GM19351 (cell line): Measurements from ENCODE around the gene SPTSSB.

Source experiments
- ATAC-seq: cut with Tn5 transposase; IDR thresholded peaks from one replicate; pipeline ENCODE4 v1.9.1; 2021; ENCODE audit warnings: mild to moderate bottlenecking, moderate library complexity; ENCODE audit not compliant: unreplicated experiment

Gene SPTSSB

GRCh38 chr3:161371441-161372320 lies at the start of gene SPTSSB:
Gene SPTSSB, minus strand, starts transcription at chr3:161371517. Its CDS starts 25,194 bp downstream, at chr3:161346323.
- ATAC-seq, result peak; percentile 53

- no peak for ATAC-seq
These were observed 49.4 kb upstream of the SPTSSB start for GRCh38 chr3:161420746-161421145.

GRCh38 chr3:161419555-161420333 lies 48.4 kb upstream of the SPTSSB start:
- no peak for ATAC-seq

- no peak for ATAC-seq
These were observed 44.4 kb upstream of the SPTSSB start for GRCh38 chr3:161415506-161416231.

GRCh38 chr3:161414907-161415306 lies 43.6 kb upstream of the SPTSSB start:
- no peak for ATAC-seq

- peak; percentile 57 for ATAC-seq
These were observed 42.5 kb upstream of the SPTSSB start for GRCh38 chr3:161413855-161414210.

- peak; percentile 30 for ATAC-seq
These were observed 42.0 kb upstream of the SPTSSB start for GRCh38 chr3:161413127-161413854.

- ATAC-seq, result no peak
These were observed 40.8 kb upstream of the SPTSSB start for GRCh38 chr3:161412123-161412522.

GRCh38 chr3:161409858-161410257 lies 38.5 kb upstream of the SPTSSB start:
- ATAC-seq, result no peak

GRCh38 chr3:161409069-161409468 lies 37.8 kb upstream of the SPTSSB start:
- peak; percentile 57 for ATAC-seq

- ATAC-seq, result no peak
These were observed 35.6 kb upstream of the SPTSSB start for GRCh38 chr3:161406594-161407555.

GRCh38 chr3:161405836-161406235 lies 34.5 kb upstream of the SPTSSB start:
- no peak for ATAC-seq

- no peak for ATAC-seq
These were observed 33.8 kb upstream of the SPTSSB start for GRCh38 chr3:161405087-161405486.

- no peak for ATAC-seq
These were observed 31.9 kb upstream of the SPTSSB start for GRCh38 chr3:161403251-161403650.

GRCh38 chr3:161401389-161401788 lies 30.1 kb upstream of the SPTSSB start:
- ATAC-seq, result no peak

- ATAC-seq, result no peak
These were observed 29.3 kb upstream of the SPTSSB start for GRCh38 chr3:161400650-161401049.

- ATAC-seq, result no peak
These were observed 24.0 kb upstream of the SPTSSB start for GRCh38 chr3:161395115-161396012.

- ATAC-seq, result peak; percentile 73
These were observed 22.5 kb upstream of the SPTSSB start for GRCh38 chr3:161393803-161394202.
